ENCODE measurements around the gene TATDN3.

GRCh38 chr1:212862111-212862690 lies 70.5 kb downstream of the TATDN3 start:
- TF ChIP-seq CTCF (IDR thresholded peaks at IDR 0.05; ENCODE audit: low read length) (no peak), EZH2 (IDR thresholded peaks at IDR 0.05; ENCODE audit: borderline replicate concordance, low read length) (no peak)
